ENCODE measurements around the gene ABLIM1. TPM values are rescaled to one million over a fixed set of nuclear protein-coding genes. Genes with fewer than 3 reads are reported as not detected.

Gene ABLIM1
- total RNA-seq, 1 donor from 2014 or later, result 70.0 TPM

- Histone ChIP-seq H3K9me3 (ENCODE audit: insufficient read depth, low read depth, low read length) (peaks cover 2% of the 10 kb centered on the region), H3K27me3 (ENCODE audit: insufficient read depth, low read length) (peaks cover 4% of the 10 kb centered on the region), H3K36me3 (ENCODE audit: insufficient read depth, low read length) (no peaks in the 10 kb centered on the region), H2AFZ (ENCODE audit: low read depth, low read length) (no peak overlapping the region), H4K20me1 (ENCODE audit: insufficient read depth, low read length) (no peaks in the 10 kb centered on the region), H3K4me1 (ENCODE audit: insufficient read depth, low read length) (no peaks in the 10 kb centered on the region), H3K27ac (ENCODE audit: low read depth, low read length) (no peak overlapping the region), H3K79me2 (ENCODE audit: insufficient read depth, low read length) (no peaks in the 10 kb centered on the region), H3K9ac (ENCODE audit: low read length) (no peak overlapping the region), H3K4me2 (ENCODE audit: low read length) (no peak overlapping the region), H3K4me3 (ENCODE audit: insufficient read depth, low read depth, low read length) (no peak overlapping the region)
- Mint-ChIP-seq H3K27me3 (ENCODE audit: low read depth, unreplicated experiment) (no peaks in the 10 kb centered on the region), H3K27ac (ENCODE audit: unreplicated experiment) (no peak overlapping the region), H3K9me3 (ENCODE audit: unreplicated experiment) (peaks cover 5% of the 10 kb centered on the region), H3K4me1 (ENCODE audit: low read depth, unreplicated experiment) (peaks cover 7% of the 10 kb centered on the region), H3K4me3 (ENCODE audit: unreplicated experiment) (no peak overlapping the region), H3K36me3 (ENCODE audit: low read depth, unreplicated experiment) (no peaks in the 10 kb centered on the region)
- DNase-seq (ENCODE audit: low read depth) (no peak), FAIRE-seq (no peak)
- TF ChIP-seq EZH2 (IDR thresholded peaks at IDR 0.05; ENCODE audit: insufficient read depth, low read length) (no peak), CTCF (IDR thresholded peaks at IDR 0.05; ENCODE audit: insufficient read depth, low read depth, low read length) (no peak)
Observed at GRCh38 chr10:114669648-114670047, 11.6 kb upstream of the ABLIM1 start.

- no peak overlapping the region for H3K27ac ChIP-seq (ENCODE audit: low read depth, low read length)
- no peaks in the 10 kb centered on the region for H3K36me3 Mint-ChIP-seq (ENCODE audit: low read depth, unreplicated experiment)
- peaks cover 5% of the 10 kb centered on the region for H3K9me3 Mint-ChIP-seq (ENCODE audit: unreplicated experiment)
- no peak for DNase-seq (ENCODE audit: low read depth)
- H3K36me3 ChIP-seq (ENCODE audit: insufficient read depth, low read length), result no peaks in the 10 kb centered on the region
- H3K4me1 Mint-ChIP-seq (ENCODE audit: low read depth, unreplicated experiment), result peaks cover 13% of the 10 kb centered on the region
- FAIRE-seq, result no peak
- no peak overlapping the region for H3K4me2 ChIP-seq (ENCODE audit: low read length)
- H3K9me3 ChIP-seq (ENCODE audit: insufficient read depth, low read depth, low read length), result peaks cover 2% of the 10 kb centered on the region
- no peak overlapping the region for H3K4me3 ChIP-seq (ENCODE audit: insufficient read depth, low read depth, low read length)
- TF ChIP-seq CTCF (IDR thresholded peaks at IDR 0.05; ENCODE audit: insufficient read depth, low read depth, low read length) (no peak), EZH2 (IDR thresholded peaks at IDR 0.05; ENCODE audit: insufficient read depth, low read length) (no peak)
- no peaks in the 10 kb centered on the region for H3K79me2 ChIP-seq (ENCODE audit: insufficient read depth, low read length)
- H3K9ac ChIP-seq (ENCODE audit: low read length), result no peak overlapping the region
- H3K4me3 Mint-ChIP-seq (ENCODE audit: unreplicated experiment), result no peak overlapping the region
- H3K27ac Mint-ChIP-seq (ENCODE audit: unreplicated experiment), result no peak overlapping the region
- H3K27me3 Mint-ChIP-seq (ENCODE audit: low read depth, unreplicated experiment), result no peaks in the 10 kb centered on the region
- H3K27me3 ChIP-seq (ENCODE audit: insufficient read depth, low read length), result peaks cover 4% of the 10 kb centered on the region
- H2AFZ ChIP-seq (ENCODE audit: low read depth, low read length), result no peak overlapping the region
- H3K4me1 ChIP-seq (ENCODE audit: insufficient read depth, low read length), result no peaks in the 10 kb centered on the region
- no peaks in the 10 kb centered on the region for H4K20me1 ChIP-seq (ENCODE audit: insufficient read depth, low read length)
Observed at GRCh38 chr10:114668375-114669080, 10.5 kb upstream of the ABLIM1 start.

GRCh38 chr10:114665873-114666272 is 7.8 kb upstream of the ABLIM1 start:
- H3K36me3 Mint-ChIP-seq (ENCODE audit: low read depth, unreplicated experiment), result no peaks in the 10 kb centered on the region
- no peak for FAIRE-seq
- H3K9ac ChIP-seq (ENCODE audit: low read length), result no peak overlapping the region
- H3K27ac Mint-ChIP-seq (ENCODE audit: unreplicated experiment), result no peak overlapping the region
- peaks cover 2% of the 10 kb centered on the region for H3K9me3 ChIP-seq (ENCODE audit: insufficient read depth, low read depth, low read length)
- H3K4me1 ChIP-seq (ENCODE audit: insufficient read depth, low read length), result no peaks in the 10 kb centered on the region
- H3K27ac ChIP-seq (ENCODE audit: low read depth, low read length), result no peak overlapping the region
- no peaks in the 10 kb centered on the region for H3K79me2 ChIP-seq (ENCODE audit: insufficient read depth, low read length)
- peaks cover 24% of the 10 kb centered on the region for H3K4me1 Mint-ChIP-seq (ENCODE audit: low read depth, unreplicated experiment)
- no peaks in the 10 kb centered on the region for H3K36me3 ChIP-seq (ENCODE audit: insufficient read depth, low read length)
- DNase-seq (ENCODE audit: low read depth), result no peak
- no peak overlapping the region for H3K4me3 ChIP-seq (ENCODE audit: insufficient read depth, low read depth, low read length)
- no peak overlapping the region for H2AFZ ChIP-seq (ENCODE audit: low read depth, low read length)
- H3K9me3 Mint-ChIP-seq (ENCODE audit: unreplicated experiment), result peaks cover 5% of the 10 kb centered on the region
- peaks cover 12% of the 10 kb centered on the region for H3K27me3 ChIP-seq (ENCODE audit: insufficient read depth, low read length)
- no peaks in the 10 kb centered on the region for H3K27me3 Mint-ChIP-seq (ENCODE audit: low read depth, unreplicated experiment)
- no peak overlapping the region for H3K4me3 Mint-ChIP-seq (ENCODE audit: unreplicated experiment)
- no peaks in the 10 kb centered on the region for H4K20me1 ChIP-seq (ENCODE audit: insufficient read depth, low read length)
- no peak overlapping the region for H3K4me2 ChIP-seq (ENCODE audit: low read length)
- TF ChIP-seq EZH2 (IDR thresholded peaks at IDR 0.05; ENCODE audit: insufficient read depth, low read length) (no peak), CTCF (IDR thresholded peaks at IDR 0.05; ENCODE audit: insufficient read depth, low read depth, low read length) (no peak)
